Measurements from ENCODE around the gene SLCO4A1. TPM values are rescaled to one million over a fixed set of nuclear protein-coding genes. Genes with fewer than 3 reads are reported as not detected.

Gene SLCO4A1
- total RNA-seq, 1 experiment from 2014 or later, result 62.4 TPM

DNA sequence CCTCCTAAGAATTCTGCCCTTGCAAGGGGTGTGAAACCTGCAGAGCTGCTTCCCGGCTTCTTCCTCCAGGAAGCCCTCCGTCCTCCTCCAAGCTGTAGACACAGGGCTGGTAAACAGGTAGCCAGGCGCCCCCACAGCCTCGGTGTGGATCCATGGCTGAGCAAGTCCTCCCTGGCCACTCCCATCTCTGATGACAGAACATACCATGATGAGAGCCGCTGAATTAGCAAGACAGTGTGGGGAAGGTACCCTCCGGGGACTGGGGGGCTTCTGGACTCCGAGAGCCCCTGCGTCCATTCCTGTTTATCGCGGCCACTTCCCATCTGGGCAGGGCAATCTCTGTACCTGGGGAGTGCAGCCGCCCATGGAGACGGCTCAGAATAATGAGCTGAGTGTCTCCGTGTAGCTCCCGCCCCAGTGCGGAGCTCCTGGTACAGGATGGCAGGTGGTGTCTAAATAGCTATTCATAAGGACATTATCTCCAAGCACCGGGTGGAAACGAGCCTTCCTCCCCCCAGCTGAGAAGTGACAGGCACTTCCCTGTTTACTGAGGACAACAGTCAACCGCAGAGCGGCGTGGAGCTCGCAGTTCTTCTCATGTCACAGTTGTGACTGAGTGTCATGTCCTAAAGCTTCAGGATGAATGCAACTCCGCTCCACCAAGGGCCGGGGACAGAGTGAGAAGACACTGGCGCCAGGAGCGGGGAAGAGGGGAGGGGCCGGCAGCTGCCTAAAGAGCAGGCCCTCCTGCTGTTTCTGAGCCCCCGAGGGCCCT lies 43.7 kb downstream of the SLCO4A1 start:
- DNase-seq (ENCODE audit: low read depth), result no peak

DNA sequence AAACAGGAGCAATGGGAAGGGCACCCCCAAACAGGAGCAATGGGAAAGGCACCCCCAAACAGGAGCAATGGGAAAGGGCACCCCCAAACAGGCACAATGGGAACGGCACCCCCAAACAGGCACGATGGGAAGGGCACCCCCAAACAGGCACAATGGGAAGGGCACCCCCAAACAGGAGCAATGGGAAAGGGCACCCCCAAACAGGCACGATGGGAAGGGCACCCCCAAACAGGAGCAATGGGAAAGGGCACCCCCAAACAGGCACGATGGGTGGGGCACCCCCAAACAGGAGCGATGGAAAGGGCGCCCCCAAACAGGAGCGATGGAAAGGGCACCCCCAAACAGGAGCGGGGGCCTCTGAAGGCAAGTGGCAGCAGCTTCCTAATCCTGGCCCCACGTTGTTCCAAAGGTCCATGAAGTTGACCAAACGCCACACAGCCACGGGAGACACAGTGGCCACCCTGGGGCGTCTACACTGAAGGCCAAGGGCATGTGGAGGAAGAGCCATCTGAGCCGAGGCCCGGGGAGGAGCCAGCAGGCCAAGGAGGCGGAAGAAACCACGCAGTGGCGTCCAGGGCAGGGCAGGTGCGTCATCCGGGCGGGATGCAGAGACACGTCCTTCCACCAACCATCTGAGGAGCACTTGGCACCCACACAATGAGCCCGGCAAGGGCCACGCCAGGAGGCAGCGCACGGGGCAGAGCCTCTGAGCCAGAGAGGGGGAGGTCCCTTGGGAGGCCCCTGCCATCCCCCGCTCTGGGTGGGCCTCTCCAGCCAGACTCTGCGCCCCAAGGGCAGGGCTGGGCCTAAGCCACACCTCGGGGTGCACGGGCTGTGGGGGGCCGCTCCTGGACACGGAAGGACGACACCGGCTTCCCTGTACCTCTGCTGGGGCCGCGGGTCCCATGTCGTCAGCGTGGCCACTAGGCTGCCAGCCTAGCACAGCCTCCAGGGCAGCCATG lies 44.8 kb downstream of the SLCO4A1 start:
- DNase-seq (ENCODE audit: low read depth), result no peak

DNA sequence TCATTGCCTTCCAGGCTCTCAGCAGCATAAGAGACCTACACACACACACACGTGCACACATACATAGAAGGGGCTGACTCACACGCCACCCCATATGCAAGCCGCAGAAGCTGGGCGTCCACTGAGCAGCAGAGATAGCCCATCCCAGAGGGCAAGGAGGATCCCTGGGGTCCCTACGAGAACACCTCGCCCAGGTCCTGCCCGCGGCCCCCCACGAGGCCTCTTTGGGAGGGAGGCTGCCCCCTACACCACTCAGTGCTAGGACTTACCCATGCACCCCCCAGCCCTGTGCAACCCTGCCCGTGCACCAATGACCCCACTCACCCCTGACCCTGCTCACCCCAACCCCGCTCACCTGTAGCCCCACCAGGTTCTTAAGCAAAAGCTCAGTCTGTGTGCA lies 45.8 kb downstream of the SLCO4A1 start:
- DNase-seq (ENCODE audit: low read depth), result no peak

DNA sequence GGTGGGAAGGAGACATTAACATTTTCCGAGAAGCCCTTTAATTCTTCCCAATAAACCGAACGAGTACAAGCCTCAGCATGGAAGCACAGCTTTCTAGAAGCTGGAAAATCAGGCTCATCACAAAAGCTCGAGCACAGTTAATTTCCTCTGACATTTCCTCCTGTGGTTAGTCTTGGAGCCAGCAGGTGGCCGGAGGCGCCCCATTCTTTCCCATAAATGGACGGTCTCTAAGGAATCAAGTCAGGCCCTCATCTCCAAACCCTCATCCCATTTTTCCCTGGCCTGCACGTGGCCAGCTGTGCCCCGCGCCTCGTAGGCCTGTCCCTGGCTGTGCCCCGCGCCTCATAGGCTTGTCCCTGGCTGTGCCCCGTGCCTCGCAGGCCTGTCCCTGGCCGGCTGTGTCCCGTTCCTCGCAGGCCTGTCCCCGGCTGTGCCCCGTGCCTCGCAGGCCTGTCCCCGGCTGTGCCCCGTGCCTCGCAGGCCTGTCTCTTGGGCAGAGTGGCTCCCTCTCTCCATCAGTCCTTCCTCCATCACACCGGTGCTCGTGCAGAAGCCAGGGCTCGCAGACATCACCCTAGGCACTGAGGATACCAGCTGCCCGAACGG lies 46.7 kb downstream of the SLCO4A1 start:
- DNase-seq (ENCODE audit: low read depth), result peak; percentile 86

DNA sequence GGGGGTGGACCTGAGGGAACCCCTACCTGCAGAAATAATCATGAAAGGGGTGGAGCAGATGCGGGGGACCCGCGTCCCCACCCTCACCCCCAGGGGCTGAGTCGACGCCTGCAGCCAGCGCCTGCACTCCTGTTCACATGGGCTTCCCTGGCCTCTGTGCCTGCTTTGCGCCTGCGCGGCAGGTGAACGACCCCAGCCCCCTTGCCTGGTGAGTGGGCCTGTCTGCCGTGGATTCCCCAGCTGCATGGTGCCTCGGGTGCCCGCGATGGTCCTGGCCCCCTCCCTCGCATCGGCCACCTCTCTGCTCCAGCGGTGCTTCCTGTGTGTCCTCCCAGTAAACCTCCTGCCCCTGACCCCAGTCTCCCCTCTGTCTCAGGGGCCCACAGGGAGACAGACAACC lies 47.6 kb downstream of the SLCO4A1 start:
- DNase-seq (ENCODE audit: low read depth), result no peak

DNA sequence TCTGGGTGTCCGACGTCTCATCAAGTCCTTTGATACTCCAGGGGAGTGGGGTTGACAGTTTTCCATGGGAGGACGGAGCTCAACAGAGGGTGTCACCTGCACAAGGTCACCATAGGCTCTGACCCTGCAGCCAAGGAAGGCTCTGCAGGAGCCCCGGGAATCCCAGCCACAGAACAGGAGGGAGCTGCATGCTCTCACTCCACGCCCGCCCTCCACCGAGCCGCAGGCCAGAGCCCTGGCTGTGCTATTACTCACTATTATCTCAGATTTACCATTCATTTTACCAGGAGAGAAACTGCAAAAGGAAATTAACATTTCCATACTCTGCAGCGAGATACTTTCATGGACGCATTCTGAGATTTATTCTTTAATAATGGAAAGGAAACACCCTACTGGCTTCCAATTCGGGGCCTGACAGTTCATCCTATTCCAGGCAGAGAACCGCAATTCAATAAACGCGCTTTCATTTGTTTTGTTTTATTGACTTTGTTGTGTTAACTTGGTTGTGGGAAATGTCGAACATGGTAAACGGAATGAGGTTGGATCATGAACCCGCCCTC lies 48.0 kb downstream of the SLCO4A1 start:
- DNase-seq (ENCODE audit: low read depth), result no peak

DNA sequence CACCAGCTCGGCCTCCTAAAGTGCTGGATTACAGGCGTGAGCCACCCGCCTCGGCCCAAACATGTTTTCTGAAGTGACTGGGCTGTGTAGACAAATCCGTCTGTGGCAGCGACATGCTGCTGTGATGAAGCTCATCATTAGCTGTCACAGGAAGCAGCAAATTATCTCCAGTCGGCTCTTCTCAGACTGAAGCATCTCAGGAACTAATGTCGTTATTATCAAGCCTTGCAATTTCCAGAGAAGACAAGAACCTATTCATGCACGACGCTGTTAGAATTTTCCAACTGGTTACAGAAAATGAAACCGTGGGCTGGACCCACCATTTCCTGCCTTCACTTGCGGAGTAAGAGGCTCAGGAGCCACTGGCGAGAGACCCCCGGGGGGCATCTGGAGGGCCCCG lies 49.2 kb downstream of the SLCO4A1 start:
- DNase-seq (ENCODE audit: low read depth), result peak; percentile 69

DNA sequence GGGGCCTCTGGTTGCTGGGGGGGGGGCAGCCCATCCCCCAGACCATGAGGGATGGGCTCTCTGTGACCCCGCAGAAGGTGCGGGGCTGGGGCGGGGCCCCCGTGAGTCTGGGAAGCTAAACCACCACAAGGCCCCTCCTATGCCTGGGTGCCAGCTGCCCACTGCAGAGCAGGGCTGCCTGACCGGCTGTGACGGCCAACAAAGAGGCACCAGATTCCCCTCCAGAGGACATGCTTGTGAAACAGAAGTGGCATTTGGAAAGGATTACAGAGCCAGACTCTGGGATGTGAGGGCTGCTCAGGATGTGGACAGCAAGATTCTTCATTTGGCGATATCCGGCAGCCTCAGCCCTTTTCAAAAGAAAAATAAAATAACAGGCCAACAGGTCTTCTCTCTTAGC lies 49.9 kb downstream of the SLCO4A1 start:
- DNase-seq (ENCODE audit: low read depth), result peak; percentile 62

DNA sequence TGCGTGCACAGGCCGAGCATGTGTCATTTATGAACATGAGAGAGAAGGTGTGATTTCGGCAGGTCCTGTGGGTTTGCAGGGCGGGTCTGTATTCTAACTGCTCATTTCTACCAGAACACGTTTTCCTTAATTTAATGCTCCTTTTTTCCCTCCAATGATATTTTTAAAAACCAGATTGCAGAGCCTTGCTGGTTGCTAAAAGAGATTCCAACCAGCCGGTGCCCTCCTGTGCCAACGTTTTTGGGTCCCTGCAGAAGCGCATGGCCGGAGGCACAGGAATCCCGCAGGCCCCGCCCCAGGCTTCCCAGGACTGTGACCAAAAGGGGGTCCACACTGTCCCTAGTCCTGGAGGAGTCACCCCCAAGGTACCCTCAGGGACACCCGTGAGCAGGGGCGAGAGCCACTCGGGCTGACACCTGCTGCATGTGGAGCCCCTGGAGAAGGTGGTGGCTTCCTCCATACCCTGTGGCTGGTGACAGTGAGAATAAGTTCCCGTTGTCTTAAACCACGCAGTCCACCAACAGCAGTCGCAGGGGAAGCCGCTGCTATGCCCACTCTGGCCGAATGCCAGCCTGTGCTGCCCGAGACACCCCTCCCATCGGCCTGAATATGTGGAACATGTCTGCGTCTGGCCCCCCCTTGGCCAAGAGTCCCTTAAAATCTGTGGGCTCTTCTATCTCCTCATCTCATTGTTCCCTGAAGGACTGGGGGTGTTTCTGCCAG lies 50.7 kb downstream of the SLCO4A1 start:
- DNase-seq (ENCODE audit: low read depth), result no peak

DNA sequence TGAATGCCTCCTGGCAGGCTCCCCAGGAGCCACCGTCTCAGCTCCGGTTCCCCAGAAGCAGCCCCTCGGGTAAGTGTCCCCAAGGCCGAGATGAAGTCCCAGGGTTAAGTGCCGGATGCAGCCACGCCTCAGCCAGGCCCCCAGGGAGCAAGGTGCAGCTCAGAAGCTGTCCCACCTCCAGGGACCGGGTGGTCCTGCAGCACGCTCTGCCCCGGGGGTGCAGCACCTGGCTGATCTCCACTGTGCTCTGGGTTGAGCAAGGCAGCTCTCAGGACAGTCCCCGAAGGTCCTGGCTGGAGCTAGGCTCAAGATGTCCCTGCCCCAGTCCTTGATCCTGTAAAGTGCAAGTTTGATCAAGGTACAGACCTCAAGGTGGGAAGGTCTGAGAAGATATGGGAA lies 51.2 kb downstream of the SLCO4A1 start:
- no peak for DNase-seq (ENCODE audit: low read depth)

DNA sequence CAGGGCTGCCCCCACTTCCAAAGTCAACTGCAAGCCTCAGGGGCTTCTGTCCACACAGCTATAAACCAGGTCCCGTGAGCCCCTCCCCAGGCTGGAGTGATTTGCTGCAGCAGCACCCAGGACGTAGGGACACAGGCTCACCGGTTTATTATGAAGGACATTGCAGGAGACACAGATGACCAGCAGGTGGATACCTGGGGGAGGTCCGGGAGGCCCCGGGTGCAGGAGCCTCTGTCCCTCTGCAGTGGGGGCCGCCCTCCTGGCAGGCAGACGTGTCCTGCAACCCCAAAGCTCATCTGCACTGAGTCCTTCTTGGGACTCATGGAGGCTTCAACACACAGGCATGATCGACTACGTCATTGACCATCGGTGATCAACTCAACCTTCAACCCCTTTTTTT lies 51.8 kb downstream of the SLCO4A1 start:
- DNase-seq (ENCODE audit: low read depth), result no peak

DNA sequence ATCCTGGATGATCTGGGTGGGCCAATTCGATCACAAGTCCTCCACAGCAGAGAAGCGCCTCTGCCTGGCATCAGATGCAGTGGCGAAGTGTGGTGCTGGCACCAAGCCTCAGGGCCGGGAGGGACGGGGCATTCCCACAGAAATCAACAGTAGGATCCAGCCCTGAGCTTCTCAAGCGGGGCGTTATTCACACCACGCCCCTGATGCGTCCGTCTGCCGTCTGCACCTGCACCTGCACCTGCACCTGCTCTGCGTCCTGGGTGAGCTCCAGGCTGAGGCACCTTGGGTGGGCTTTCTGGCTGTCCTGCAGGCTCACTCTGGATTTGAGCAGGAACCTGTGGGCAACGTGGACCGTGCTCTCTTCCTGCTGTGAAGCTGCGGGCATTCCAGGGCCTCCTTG lies 52.6 kb downstream of the SLCO4A1 start:
- no peak for DNase-seq (ENCODE audit: low read depth)

DNA sequence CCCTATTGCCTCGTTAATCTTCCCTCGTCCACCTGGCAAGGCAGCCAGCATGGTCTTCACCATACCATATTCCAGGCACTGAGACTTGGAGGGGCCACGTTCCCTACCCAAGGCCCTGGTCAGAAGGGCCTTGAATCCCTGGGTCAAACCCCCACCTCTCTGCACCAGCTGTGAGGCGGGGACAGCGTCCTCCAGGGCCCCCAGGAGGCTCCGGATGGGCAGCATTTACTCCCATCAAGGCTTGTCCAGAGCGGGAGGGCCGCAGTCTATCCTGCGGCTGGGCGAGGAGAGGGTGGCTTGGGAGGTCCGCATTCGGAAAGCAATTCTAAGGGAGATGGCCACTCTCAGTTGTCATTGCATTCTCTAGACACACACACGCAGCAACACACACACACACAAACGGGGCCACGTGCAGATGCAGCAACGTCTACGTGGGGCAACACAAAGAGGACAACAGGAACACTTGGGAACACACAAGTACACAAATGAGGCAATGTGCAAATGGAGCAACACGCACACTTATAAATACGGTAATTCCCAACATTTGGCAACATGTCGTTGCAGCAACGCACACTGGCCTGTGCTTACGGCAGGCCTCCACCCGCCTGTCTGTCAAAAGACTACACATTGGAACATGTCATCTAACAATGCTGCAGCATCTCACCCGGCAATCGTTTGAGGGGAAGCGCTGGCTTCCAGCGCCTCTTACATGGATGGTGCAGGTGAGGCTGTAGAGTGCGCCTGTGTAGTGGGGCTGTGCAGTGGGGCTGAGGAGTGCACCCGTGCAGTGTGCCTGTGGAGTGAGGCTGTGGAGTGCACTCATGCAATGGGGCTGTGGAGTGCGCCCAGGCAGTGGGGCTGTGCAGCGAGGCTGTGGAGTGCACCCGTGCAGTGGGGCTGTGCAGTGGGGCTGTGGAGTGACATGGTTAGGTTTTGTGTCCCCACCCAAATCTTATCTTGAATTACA lies 53.4 kb downstream of the SLCO4A1 start:
- no peak for DNase-seq (ENCODE audit: low read depth)

DNA sequence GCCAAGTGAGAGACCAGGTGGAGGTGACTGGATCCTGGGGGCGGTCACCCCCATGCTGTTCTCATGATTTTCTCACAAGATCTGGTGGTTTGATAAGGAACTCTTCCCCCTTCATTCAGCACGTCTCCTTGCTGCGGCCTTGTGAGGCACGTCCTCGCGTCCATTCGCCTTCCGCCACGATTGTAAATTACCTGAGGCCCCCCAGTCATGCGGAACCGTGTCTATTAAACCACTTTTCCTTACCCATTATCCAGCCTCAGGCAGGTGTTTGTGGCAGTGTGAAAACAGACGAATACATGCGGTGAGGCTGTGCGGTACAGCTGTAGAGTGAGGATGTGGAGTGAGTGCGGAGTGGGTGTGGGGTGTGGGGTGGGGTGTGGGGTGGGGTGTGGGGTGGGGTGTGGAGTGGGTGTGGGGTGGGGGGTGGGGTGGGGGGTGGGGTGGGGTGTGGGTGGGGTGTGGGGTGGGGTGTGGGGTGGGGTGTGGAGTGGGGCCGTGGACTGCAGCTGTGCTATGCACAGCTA lies 54.2 kb downstream of the SLCO4A1 start:
- DNase-seq (ENCODE audit: low read depth), result no peak

DNA sequence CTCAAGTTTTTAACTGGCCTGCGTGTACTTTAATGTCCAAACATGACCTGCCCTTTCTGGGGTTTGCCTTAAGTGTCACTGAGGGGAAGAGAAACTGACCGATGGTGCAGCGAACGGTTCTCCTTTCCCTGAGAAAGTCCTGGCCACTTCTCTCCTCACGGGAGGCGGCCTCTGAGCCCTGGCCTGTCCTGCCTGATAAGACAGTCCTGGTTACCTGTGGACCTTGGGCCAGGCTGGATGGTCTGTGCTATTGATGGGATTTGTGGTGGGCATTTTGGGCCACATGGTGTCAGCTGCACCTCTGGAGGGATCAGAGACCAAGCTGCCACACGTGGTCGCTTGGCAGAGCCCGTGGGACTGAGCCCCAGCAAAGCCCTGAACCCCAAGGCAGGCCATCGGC lies 54.7 kb downstream of the SLCO4A1 start:
- DNase-seq (ENCODE audit: low read depth), result no peak

DNA sequence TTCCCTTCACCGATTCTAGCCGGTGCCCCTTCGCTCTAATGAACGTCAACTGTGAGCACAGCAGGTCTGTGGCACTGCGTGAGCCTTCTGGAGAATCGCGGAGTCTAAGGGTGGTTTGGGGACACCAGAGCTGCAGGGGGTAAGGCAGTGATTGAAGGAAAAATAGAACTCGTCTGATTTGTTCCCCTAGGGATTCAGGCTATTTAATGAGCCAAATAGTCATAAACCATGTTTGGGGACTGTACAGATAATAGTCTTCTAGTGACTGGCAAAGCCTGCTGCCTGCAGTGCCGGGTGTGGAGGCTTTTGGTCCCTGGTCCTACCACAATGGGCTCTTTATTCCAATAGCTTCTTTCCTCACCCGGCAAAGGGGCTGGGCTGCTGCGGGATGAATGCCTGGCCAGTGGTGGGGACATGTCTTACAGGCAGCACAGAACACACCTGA lies 55.2 kb downstream of the SLCO4A1 start:
- peak; percentile 45 for DNase-seq (ENCODE audit: low read depth)

DNA sequence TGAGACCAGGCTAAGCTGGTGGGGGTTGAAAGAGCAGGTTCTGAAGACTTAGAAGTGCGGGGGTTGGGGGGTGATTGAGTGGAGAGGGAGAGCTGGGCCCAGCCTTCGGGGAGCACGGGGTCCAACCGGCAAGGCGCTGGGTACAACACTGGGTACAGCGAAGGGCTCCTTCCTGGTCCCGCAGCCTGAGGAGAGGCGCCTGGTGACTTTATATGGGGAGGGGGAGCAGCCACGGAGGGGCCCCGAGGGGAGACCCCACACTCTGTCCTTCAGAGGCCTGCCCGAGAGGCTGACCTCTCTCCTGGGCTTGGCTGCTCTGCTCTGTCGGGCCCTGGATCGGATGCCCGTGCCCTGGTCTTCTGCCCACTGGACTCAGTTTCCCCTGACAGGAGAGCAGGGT lies 55.9 kb downstream of the SLCO4A1 start:
- no peak for DNase-seq (ENCODE audit: low read depth)

DNA sequence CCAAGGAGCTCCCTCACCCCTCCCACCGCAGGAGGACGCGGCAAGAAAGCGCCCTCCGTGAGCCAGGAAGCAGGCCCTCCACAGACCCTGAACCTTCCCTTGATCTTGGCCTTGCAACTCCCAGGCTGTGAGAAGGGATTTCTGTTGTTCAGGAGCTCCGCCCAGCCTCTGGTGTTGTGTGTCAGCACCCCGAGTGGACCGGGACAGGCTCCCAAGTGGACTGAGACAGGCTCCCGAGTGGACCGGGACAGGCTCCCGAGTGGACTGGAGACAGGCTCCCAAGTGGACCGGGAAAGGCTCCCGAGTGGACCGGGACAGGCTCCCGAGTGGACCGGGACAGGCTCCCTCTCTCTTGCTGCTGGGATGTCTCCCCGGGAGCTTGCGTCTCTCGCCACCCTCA lies 57.0 kb downstream of the SLCO4A1 start:
- DNase-seq (ENCODE audit: low read depth), result no peak

DNA sequence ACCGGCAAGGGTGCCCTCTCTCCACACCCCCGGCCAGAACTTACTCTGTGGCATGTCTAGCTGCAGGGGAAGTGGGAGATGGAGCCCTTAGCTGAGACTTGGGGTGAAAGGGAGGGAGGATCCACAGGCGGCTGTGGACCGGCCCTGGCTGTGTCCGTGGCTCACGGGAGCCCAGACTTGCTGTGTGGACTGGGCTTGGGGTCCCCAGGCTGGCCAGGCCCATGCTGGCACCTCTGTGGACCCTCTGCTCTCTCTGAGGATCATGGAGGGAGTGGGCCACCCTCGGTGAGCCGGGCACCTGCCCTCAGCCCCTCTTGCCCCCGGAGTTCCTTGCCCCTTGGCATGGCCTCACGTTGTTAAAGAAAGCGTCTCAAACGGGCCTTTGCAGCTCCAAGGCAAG lies 57.4 kb downstream of the SLCO4A1 start:
- DNase-seq (ENCODE audit: low read depth), result no peak
